ENCODE measurements around the gene SPOCD1.

GRCh38 chr1:31828341-31828740 lies 12.5 kb upstream of the SPOCD1 start:
- no peak for TF ChIP-seq CTCF (conservative IDR thresholded peaks at IDR 0.05; ENCODE audit: low read depth in 2 of 2)
- no peak for TF ChIP-seq EZH2phosphoT487 (IDR thresholded peaks at IDR 0.05; ENCODE audit: unreplicated experiment)
- no peak for TF ChIP-seq ETS1 (IDR thresholded peaks at IDR 0.05)
- no peak for TF ChIP-seq REST (IDR thresholded peaks at IDR 0.05; ENCODE audit: unreplicated experiment)
- TF ChIP-seq POLR2AphosphoS5 (IDR thresholded peaks at IDR 0.05; ENCODE audit: low read depth), result no peak
- no peak for TF ChIP-seq JUNB (IDR thresholded peaks at IDR 0.05; ENCODE audit: unreplicated experiment)
- no peak for TF ChIP-seq ZNF114 (CRISPR knock-in tag; IDR thresholded peaks at IDR 0.05)
- no peak for TF ChIP-seq CREB1 (CRISPR knock-in tag; IDR thresholded peaks at IDR 0.05; ENCODE audit: low read depth)

Data from GM23338 (cell line).